ENCODE results near the gene TSPAN7.

The TSPAN7 gene

GRCh38 chrX:38649674-38650647 lies 88.6 kb downstream of the TSPAN7 start:
- no peak for DNase-seq

GRCh38 chrX:38651625-38652601 lies 90.6 kb downstream of the TSPAN7 start:
- DNase-seq: no peak

GRCh38 chrX:38652934-38653442 lies 91.6 kb downstream of the TSPAN7 start:
- no peak for DNase-seq

GRCh38 chrX:38654302-38654701 lies 93.0 kb downstream of the TSPAN7 start:
- peak; percentile 14 for DNase-seq

- peak; percentile 5 for DNase-seq
Observed at GRCh38 chrX:38656350-38656915, 95.1 kb downstream of the TSPAN7 start.

GRCh38 chrX:38657562-38657961 lies 96.2 kb downstream of the TSPAN7 start:
- no peak for DNase-seq

GRCh38 chrX:38660395-38661102 lies 99.2 kb downstream of the TSPAN7 start:
- DNase-seq: no peak

GRCh38 chrX:38661103-38661441 lies 99.7 kb downstream of the TSPAN7 start:
- DNase-seq: no peak

GRCh38 chrX:38661561-38661960 lies 100.2 kb downstream of the TSPAN7 start:
- no peak for DNase-seq

- no peak for DNase-seq
Observed at GRCh38 chrX:38662640-38663039, 101.3 kb downstream of the TSPAN7 start.

GRCh38 chrX:38664285-38664684 lies 102.9 kb downstream of the TSPAN7 start:
- DNase-seq: peak; percentile 5

- DNase-seq: no peak
Observed at GRCh38 chrX:38666909-38667308, 105.6 kb downstream of the TSPAN7 start.

GRCh38 chrX:38668771-38669170 lies 107.4 kb downstream of the TSPAN7 start:
- no peak for DNase-seq

- DNase-seq: no peak
Observed at GRCh38 chrX:38669428-38669827, 108.1 kb downstream of the TSPAN7 start.

GRCh38 chrX:38672646-38673045 lies 111.3 kb downstream of the TSPAN7 start:
- no peak for DNase-seq

- DNase-seq: no peak
Observed at GRCh38 chrX:38675856-38676255, 114.5 kb downstream of the TSPAN7 start.

GRCh38 chrX:38678183-38678582 lies 116.8 kb downstream of the TSPAN7 start:
- DNase-seq: no peak

- DNase-seq: no peak
Observed at GRCh38 chrX:38678821-38679220, 117.5 kb downstream of the TSPAN7 start.

GRCh38 chrX:38679695-38680094 lies 118.4 kb downstream of the TSPAN7 start:
- no peak for DNase-seq

- DNase-seq: no peak
Observed at GRCh38 chrX:38682095-38682494, 120.8 kb downstream of the TSPAN7 start.

- no peak for DNase-seq
Observed at GRCh38 chrX:38692961-38693360, 131.6 kb downstream of the TSPAN7 start.

GRCh38 chrX:38694394-38694793 lies 133.1 kb downstream of the TSPAN7 start:
- no peak for DNase-seq
